Neuronal stem cell (in vitro differentiated cells): ENCODE results near the gene DPYSL4.

Experiments
- DNase-seq: peaks from one replicate; pipeline ENCODE4 v3.0.0-alpha.2; 2013; ENCODE audit warnings: low spot score
- H2AFZ ChIP-seq: one replicate; pipeline ENCODE4 v1.6.1; 2013; ENCODE audit warnings: mild to moderate bottlenecking, low read length, inconsistent platforms
- H2AK5ac ChIP-seq: 2 replicates; pipeline ENCODE4 v1.6.1; 2013; ENCODE audit warnings: low read depth, mild to moderate bottlenecking, inconsistent platforms, low read length, moderate library complexity, mixed read lengths
- H2BK120ac ChIP-seq: 2 replicates; pipeline ENCODE4 v1.6.1; 2013; ENCODE audit warnings: low read depth, mild to moderate bottlenecking, inconsistent platforms, low read length, moderate library complexity, mixed read lengths
- H2BK12ac ChIP-seq: one replicate; pipeline ENCODE4 v1.6.1; 2013; ENCODE audit warnings: low read length, inconsistent platforms
- H2BK15ac ChIP-seq: 2 replicates; pipeline ENCODE4 v1.6.1; 2013; ENCODE audit warnings: mild to moderate bottlenecking, low read length, inconsistent platforms, mixed read lengths
- H2BK5ac ChIP-seq: one replicate; pipeline ENCODE4 v1.6.1; 2013; ENCODE audit warnings: inconsistent platforms, mild to moderate bottlenecking, low read length, moderate library complexity
- H3K14ac ChIP-seq: one replicate; pipeline ENCODE4 v1.6.1; 2013; ENCODE audit warnings: low read length, inconsistent platforms
- H3K18ac ChIP-seq: 2 replicates; pipeline ENCODE4 v1.6.1; 2013; ENCODE audit warnings: low read length, inconsistent platforms
- H3K23ac ChIP-seq: 2 replicates; pipeline ENCODE4 v1.6.1; 2013; ENCODE audit warnings: low read depth, mild to moderate bottlenecking, mixed read lengths, low read length, inconsistent platforms; ENCODE audit not compliant: poor library complexity
- H3K27ac ChIP-seq: replicated peaks from 3 replicates; pipeline ENCODE4 v1.5.1; 2013; ENCODE audit warnings: low read length, inconsistent platforms
- H3K27me3 ChIP-seq, 3 experiments: 2 replicates each; pipeline ENCODE4 v1.6.1; 2013; ENCODE audit warnings: low read length in 3 of 3, mild to moderate bottlenecking in 2 of 3, inconsistent platforms in 1 of 3, low read depth in 1 of 3, mixed read lengths in 1 of 3, moderate library complexity in 1 of 3; ENCODE audit not compliant: control insufficient read depth in 3 of 3, insufficient read depth in 3 of 3
- H3K36me3 ChIP-seq, 2 donors: replicated peaks in 1 of 2; 2 replicates each; pipeline ENCODE4 v1.6.1; 2013; ENCODE audit warnings: low read length in 2 of 2; ENCODE audit not compliant: control insufficient read depth in 2 of 2, insufficient read depth in 2 of 2
- H3K4ac ChIP-seq: 2 replicates; pipeline ENCODE4 v1.6.1; 2013; ENCODE audit warnings: inconsistent platforms, mild to moderate bottlenecking, low read length, moderate library complexity
- H3K4me1 ChIP-seq, 2 donors: 1 replicate in 1 of 2; 2 replicates in 1 of 2; pipeline ENCODE4 v1.6.1; 2013; ENCODE audit warnings: low read length in 2 of 2, low read depth in 1 of 2; ENCODE audit not compliant: control insufficient read depth in 2 of 2, insufficient read depth in 1 of 2
- H3K4me2 ChIP-seq: one replicate; pipeline ENCODE4 v1.6.1; 2013; ENCODE audit warnings: mild to moderate bottlenecking, low read length, inconsistent platforms; ENCODE audit not compliant: insufficient read depth, poor library complexity, severe bottlenecking
- H3K4me3 ChIP-seq, 2 donors: 2 replicates each; pipeline ENCODE4 v1.5.1; 2013; ENCODE audit warnings: low read length in 2 of 2, mild to moderate bottlenecking in 2 of 2, inconsistent platforms in 1 of 2, moderate library complexity in 1 of 2
- H3K79me1 ChIP-seq: one replicate; pipeline ENCODE4 v1.6.1; 2013; ENCODE audit warnings: low read depth, mild to moderate bottlenecking, inconsistent platforms, low read length, moderate library complexity
- H3K9ac ChIP-seq: one replicate; pipeline ENCODE4 v1.6.1; 2013; ENCODE audit warnings: mild to moderate bottlenecking, low read depth, low read length, inconsistent platforms; ENCODE audit not compliant: poor library complexity
- H3K9me3 ChIP-seq, 2 donors: replicated peaks in 1 of 2; 2 replicates each; pipeline versions ENCODE3 to v1.6.1; 2013; ENCODE audit warnings: low read length in 2 of 2, mild to moderate bottlenecking in 2 of 2, inconsistent platforms in 1 of 2, low read depth in 1 of 2, mixed read lengths in 1 of 2, moderate library complexity in 1 of 2; ENCODE audit not compliant: control insufficient read depth in 2 of 2, insufficient read depth in 1 of 2
- H4K8ac ChIP-seq: one replicate; pipeline ENCODE4 v1.6.1; 2013; ENCODE audit warnings: low read depth, mild to moderate bottlenecking, inconsistent platforms, low read length, moderate library complexity
- H4K91ac ChIP-seq: one replicate; pipeline ENCODE4 v1.6.1; 2013; ENCODE audit warnings: low read length, low read depth, mild to moderate bottlenecking, inconsistent platforms; ENCODE audit not compliant: poor library complexity
- WGBS, 2 donors: extraction: QIAGEN DNeasy Blood & Tissue Kit; methylation state at CpG; one replicate each; pipeline ENCODE4 v1.1.7; 2013; ENCODE audit warnings: missing lambda C conversion rate in 2 of 2, mixed read lengths in 1 of 2; ENCODE audit not compliant: insufficient read length in 2 of 2, insufficient replicate concordance in 1 of 2; ENCODE audit errors: extremely low coverage in 2 of 2; 5-methylcytosine and 5-hydroxymethylcytosine counted together

The DPYSL4 gene

DNA sequence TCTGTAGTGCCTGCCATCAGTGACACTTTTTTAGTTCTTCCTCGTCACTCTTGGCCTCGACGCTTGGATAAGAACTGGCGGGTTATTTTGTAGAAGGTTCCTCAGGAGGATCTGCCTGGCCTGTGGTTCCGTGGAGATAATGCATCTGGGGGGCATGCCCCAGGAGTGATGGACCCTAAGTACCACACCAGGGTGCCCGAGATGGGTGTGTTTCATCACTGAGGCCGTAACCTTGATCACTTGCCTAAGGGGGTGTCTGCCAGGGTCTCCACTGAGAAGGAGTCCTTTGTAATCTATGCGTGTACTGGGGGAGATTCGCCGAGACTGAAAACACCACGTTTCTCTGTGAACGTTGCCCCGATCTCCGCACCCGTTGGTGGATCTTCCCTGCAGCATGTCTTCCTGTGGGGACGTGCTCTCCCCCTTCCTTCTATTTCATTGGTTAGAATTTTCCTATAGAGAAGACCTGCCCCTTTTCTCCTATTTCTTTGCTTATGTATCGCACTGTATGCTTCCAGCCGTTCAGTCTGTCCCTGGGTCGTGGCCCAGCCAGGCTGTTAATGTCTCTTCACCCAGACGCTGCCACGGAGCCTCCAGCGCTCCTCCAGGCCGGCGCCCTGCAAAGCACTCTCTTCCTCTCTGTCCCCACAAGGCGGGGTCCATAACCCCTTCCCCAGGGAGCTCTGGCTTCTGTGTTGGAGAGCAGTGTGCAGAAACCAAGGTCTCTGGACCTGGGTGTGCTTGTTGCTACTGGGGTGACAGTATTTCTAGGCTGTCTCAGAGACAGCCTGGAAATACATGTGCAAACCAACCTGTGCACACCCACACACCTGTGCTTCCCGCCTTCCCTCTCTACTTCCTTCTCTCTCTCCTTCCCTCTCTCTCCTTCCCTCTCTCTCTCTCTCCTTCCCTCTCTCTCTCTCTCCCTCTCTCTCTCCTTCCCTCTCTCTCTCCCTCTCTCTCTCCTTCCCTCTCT is 14.4 kb upstream of the DPYSL4 start:
- no peak overlapping the region for H3K27ac ChIP-seq
- peaks cover 0 to 3% of the 10 kb centered on the region in 2 donors for H3K9me3 ChIP-seq
- no CpG with 5 or more reads among the region's 26 CpGs for WGBS, 2 donors
- H3K4me3 ChIP-seq: no peak overlapping the region
- H3K4me1 ChIP-seq: peaks cover 12 to 16% of the 10 kb centered on the region in 2 donors
- H2BK15ac ChIP-seq: no peak overlapping the region
- H2AK5ac ChIP-seq: no peak overlapping the region
- H3K23ac ChIP-seq: no peak overlapping the region
- no peak overlapping the region for H2BK5ac ChIP-seq
- H3K9ac ChIP-seq: no peak overlapping the region
- H3K79me1 ChIP-seq: no peaks in the 10 kb centered on the region
- DNase-seq: no peak
- H3K4ac ChIP-seq: no peak overlapping the region
- H3K27me3 ChIP-seq: peaks cover 0 to 23% (median 13%) of the 10 kb centered on the region in 3 experiments
- H3K36me3 ChIP-seq: no peaks in the 10 kb centered on the region
- no peak overlapping the region for H3K18ac ChIP-seq
- no peak overlapping the region for H4K8ac ChIP-seq
- no peak overlapping the region for H2BK120ac ChIP-seq
- H3K14ac ChIP-seq: no peak overlapping the region
- H2BK12ac ChIP-seq: no peak overlapping the region
- H2AFZ ChIP-seq: no peak overlapping the region
- no peak overlapping the region for H3K4me2 ChIP-seq
- H4K91ac ChIP-seq: no peak overlapping the region

DNA sequence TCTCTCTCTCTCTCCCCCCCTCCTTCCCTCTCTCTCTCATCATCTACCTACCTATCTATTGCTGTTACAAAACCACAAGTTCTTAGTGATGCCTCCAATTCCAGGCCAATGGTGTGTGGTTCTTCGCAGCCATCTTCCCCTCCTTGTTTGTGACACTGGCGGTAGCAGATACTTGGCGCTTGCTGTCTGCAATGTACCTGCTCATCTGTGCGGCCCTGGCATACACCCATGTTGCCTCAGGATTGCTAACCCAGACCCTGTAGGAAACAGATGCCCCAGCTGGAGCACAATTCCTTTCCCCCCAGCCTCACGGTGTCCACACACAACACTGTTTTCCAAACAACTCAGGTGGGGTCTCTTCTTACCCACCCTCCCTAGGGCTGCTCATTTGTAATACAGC is 13.6 kb upstream of the DPYSL4 start:
- peak overlapping the region in 1 of 2 donors; percentile 6 for H3K4me3 ChIP-seq
- no peak overlapping the region for H4K91ac ChIP-seq
- no peaks in the 10 kb centered on the region for H3K79me1 ChIP-seq
- no peak overlapping the region for H2BK15ac ChIP-seq
- peaks cover 0 to 6% of the 10 kb centered on the region in 2 donors for H3K9me3 ChIP-seq
- H3K27me3 ChIP-seq: peaks cover 0 to 31% (median 21%) of the 10 kb centered on the region in 3 experiments
- no peak overlapping the region for H2AFZ ChIP-seq
- no peak overlapping the region for H4K8ac ChIP-seq
- DNase-seq: no peak
- peaks cover 12 to 16% of the 10 kb centered on the region in 2 donors for H3K4me1 ChIP-seq
- H3K18ac ChIP-seq: no peak overlapping the region
- no peak overlapping the region for H3K23ac ChIP-seq
- H3K14ac ChIP-seq: no peak overlapping the region
- H2BK12ac ChIP-seq: no peak overlapping the region
- no peak overlapping the region for H3K27ac ChIP-seq
- no peak overlapping the region for H3K4ac ChIP-seq
- WGBS, 2 donors: no CpG with 5 or more reads among the region's 5 CpGs
- H2BK120ac ChIP-seq: no peak overlapping the region
- H3K4me2 ChIP-seq: no peak overlapping the region
- H2BK5ac ChIP-seq: no peak overlapping the region
- H3K36me3 ChIP-seq: no peaks in the 10 kb centered on the region
- no peak overlapping the region for H2AK5ac ChIP-seq
- no peak overlapping the region for H3K9ac ChIP-seq

DNA sequence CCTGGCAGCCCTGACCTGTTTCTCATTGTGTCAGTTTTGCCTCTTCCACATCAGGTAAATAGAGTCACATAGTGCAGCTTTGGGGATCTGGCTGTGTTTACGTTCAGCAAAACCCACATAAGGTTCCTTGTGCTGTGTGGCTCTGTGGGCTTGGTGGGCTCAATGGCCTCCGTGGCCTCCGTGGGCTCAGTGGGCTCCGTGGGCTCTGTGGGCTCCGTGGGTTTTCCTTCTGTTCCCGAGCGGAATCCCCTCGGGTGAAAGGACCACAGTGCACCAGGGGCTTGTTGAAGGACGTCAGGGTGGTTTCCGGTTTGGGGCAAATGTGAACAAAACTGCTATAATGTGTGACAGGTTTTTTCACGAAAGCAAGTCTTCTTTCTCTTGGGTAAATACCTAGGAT is 12.5 kb upstream of the DPYSL4 start:
- H3K9me3 ChIP-seq: peaks cover 0 to 6% of the 10 kb centered on the region in 2 donors
- H3K27me3 ChIP-seq: peaks cover 0 to 40% (median 25%) of the 10 kb centered on the region in 3 experiments
- peaks cover 12 to 16% of the 10 kb centered on the region in 2 donors for H3K4me1 ChIP-seq
- H3K27ac ChIP-seq: no peak overlapping the region
- no CpG with 5 or more reads among the region's 11 CpGs for WGBS, 2 donors
- H3K36me3 ChIP-seq: no peaks in the 10 kb centered on the region
- H2BK5ac ChIP-seq: no peak overlapping the region
- H3K79me1 ChIP-seq: no peaks in the 10 kb centered on the region
- H2BK15ac ChIP-seq: no peak overlapping the region
- H3K4me2 ChIP-seq: no peak overlapping the region
- no peak overlapping the region for H3K23ac ChIP-seq
- H3K4me3 ChIP-seq: no peak overlapping the region
- H2BK120ac ChIP-seq: no peak overlapping the region
- no peak overlapping the region for H2BK12ac ChIP-seq
- no peak overlapping the region for H3K4ac ChIP-seq
- no peak overlapping the region for H2AFZ ChIP-seq
- DNase-seq: no peak
- H3K14ac ChIP-seq: peak overlapping the region; percentile 86
- H4K8ac ChIP-seq: no peak overlapping the region
- no peak overlapping the region for H3K18ac ChIP-seq
- H2AK5ac ChIP-seq: no peak overlapping the region
- no peak overlapping the region for H3K9ac ChIP-seq
- no peak overlapping the region for H4K91ac ChIP-seq

DNA sequence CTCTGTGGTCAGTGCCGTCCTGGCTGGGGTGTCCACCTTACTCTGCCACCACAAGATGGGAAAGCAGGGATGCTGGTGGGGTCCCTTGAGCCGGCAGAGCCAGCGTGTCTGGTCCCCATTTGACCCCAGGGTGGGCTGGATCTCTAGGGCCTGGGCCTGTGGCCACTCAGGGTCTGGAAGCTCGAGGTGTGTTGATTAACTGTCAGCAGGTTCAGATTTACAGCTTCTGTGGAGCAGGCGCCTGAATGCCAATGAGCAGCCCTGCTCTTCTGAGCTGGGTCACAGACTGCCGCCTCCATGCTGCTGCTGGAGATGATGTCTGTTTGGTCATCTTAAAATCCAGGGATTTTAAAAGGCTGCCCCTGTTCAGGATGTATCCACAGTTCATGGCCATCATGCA is 11.3 kb upstream of the DPYSL4 start:
- H3K9me3 ChIP-seq: peaks cover 0 to 6% of the 10 kb centered on the region in 2 donors
- H3K4me3 ChIP-seq: no peak overlapping the region
- no peak overlapping the region for H2AFZ ChIP-seq
- H2BK12ac ChIP-seq: no peak overlapping the region
- no peak overlapping the region for H3K14ac ChIP-seq
- H3K23ac ChIP-seq: no peak overlapping the region
- H3K4me1 ChIP-seq: peaks cover 12 to 16% of the 10 kb centered on the region in 2 donors
- no peak overlapping the region for H2BK5ac ChIP-seq
- H3K79me1 ChIP-seq: no peaks in the 10 kb centered on the region
- no peak overlapping the region for H3K4ac ChIP-seq
- no peaks in the 10 kb centered on the region for H3K36me3 ChIP-seq
- no peak overlapping the region for H3K27ac ChIP-seq
- H2AK5ac ChIP-seq: no peak overlapping the region
- peaks cover 0 to 40% (median 25%) of the 10 kb centered on the region in 3 experiments for H3K27me3 ChIP-seq
- no peak overlapping the region for H4K8ac ChIP-seq
- no peak overlapping the region for H4K91ac ChIP-seq
- H2BK120ac ChIP-seq: no peak overlapping the region
- no peak for DNase-seq
- WGBS, 2 donors: no CpG with 5 or more reads among the region's 6 CpGs
- no peak overlapping the region for H3K4me2 ChIP-seq
- H3K9ac ChIP-seq: no peak overlapping the region
- no peak overlapping the region for H2BK15ac ChIP-seq
- no peak overlapping the region for H3K18ac ChIP-seq
